GM13976 (cell line): ENCODE data around the gene PROSER3.

ENCODE experiments used
- DNase-seq: peaks from one replicate; pipeline ENCODE4 v3.0.0; 2012; ENCODE audit warnings: low spot score
- in situ Hi-C: fragments of 300-500 bp; cut with MboI; formaldehyde crosslinking; loops from one replicate; pipeline ENCODE4 v1.12.0; 2022; ENCODE audit warnings: low sequenced_read_pairs, mixed read lengths, inconsistent platforms; ENCODE audit not compliant: unreplicated experiment
- TF ChIP-seq, protein P1 (sequence below): IDR thresholded peaks from 2 replicates; pipeline ENCODE4 v1.5.1; 2012; ENCODE audit warnings: borderline replicate concordance, mild to moderate bottlenecking; ENCODE audit not compliant: insufficient read depth; ENCODE audit errors: extremely low read depth, missing control alignments, control extremely low read depth

Gene PROSER3

DNA sequence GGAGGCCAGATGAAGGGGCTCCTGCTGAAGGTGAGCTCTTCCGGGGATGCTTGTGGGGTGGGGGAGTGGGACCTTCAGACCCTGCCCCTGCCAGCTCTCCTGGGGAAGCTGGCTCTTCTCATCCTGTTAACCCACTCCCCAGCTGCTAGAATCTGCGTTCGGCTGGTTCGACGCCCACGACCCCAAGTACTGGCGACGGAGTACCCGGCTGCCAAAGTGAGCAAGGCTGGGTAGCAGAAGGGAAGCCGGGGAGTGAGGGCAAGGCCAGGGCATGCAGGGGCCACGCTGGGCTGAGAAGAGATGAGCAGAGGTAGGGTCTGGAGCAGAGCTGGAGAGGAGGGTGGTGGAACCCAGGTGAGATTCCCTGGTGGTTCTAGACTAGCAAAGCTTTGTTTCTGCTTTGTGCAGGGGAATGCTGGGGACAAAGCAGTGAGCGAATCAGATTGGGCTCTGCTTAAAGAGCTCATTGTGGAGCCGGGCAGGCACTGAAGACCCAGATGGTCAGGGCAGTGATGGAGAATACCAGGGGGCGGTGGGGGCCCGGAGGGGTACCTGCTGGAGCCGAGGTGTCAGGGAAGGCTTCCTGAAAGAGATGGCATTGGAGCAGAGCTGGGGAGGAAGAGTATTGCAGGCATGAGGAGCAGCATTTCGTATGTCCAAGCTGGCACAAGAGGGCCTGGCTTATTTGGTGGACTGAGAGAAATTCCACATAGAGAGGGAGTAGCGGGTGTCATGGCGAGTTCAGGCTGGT, 29.8 kb upstream of the PROSER3 start:
- TF ChIP-seq, protein P1, sequence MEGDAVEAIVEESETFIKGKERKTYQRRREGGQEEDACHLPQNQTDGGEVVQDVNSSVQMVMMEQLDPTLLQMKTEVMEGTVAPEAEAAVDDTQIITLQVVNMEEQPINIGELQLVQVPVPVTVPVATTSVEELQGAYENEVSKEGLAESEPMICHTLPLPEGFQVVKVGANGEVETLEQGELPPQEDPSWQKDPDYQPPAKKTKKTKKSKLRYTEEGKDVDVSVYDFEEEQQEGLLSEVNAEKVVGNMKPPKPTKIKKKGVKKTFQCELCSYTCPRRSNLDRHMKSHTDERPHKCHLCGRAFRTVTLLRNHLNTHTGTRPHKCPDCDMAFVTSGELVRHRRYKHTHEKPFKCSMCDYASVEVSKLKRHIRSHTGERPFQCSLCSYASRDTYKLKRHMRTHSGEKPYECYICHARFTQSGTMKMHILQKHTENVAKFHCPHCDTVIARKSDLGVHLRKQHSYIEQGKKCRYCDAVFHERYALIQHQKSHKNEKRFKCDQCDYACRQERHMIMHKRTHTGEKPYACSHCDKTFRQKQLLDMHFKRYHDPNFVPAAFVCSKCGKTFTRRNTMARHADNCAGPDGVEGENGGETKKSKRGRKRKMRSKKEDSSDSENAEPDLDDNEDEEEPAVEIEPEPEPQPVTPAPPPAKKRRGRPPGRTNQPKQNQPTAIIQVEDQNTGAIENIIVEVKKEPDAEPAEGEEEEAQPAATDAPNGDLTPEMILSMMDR: no peak
- DNase-seq: no peak
- in situ Hi-C loops: no loop called here

DNA sequence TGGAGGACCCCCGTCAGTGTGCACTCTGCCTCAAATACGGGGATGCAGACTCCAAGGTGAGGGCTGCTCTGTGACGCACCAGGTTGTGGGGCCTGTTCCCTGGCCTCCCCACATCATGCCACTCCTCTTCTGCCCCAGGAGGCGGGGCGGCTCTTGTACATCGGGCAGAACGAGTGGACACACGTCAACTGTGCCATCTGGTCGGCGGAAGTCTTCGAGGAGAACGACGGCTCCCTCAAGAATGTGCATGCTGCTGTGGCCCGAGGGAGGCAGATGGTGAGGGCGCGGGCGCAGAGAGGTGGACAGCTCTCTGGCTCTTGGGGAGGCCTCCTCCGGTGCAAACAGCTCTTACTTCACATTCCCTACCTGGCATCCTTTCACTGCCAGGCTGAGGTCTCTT, 29.0 kb upstream of the PROSER3 start:
- DNase-seq: no peak
- in situ Hi-C loops: no loop called here
- TF ChIP-seq, protein P1: no peak

DNA sequence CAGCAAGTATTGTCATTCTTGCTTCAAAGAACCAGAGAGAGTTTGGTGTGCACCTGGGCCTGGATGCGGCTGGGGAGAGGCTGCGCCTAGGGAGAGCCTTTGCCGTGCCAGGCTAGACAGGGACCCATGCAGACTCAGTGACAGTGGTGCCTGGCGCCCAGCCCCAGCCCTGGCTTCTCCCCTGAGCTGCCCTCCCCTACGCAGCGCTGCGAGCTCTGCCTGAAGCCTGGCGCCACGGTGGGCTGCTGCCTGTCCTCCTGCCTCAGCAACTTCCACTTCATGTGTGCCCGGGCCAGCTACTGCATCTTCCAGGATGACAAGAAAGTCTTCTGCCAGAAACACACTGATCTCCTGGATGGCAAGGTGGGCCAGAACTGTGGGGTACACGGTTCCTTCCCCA, 28.2 kb upstream of the PROSER3 start:
- DNase-seq: no peak
- in situ Hi-C loops: no loop called here
- TF ChIP-seq, protein P1: no peak

DNA sequence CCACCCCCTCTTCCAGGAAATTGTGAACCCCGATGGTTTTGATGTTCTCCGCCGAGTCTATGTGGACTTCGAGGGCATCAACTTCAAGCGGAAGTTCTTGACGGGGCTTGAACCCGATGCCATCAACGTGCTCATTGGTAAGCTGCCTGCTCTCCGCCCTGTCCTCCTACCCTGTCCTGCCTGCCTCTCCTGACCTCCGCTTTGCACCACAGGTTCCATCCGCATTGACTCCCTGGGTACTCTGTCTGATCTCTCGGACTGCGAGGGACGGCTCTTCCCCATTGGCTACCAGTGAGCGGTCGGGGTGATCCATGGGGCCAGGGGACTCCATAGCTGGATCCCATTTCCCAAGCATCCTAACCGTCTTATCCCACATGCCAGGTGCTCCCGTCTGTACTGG, 27.6 kb upstream of the PROSER3 start:
- TF ChIP-seq, protein P1: no peak
- in situ Hi-C loops: no loop called here
- no peak for DNase-seq

DNA sequence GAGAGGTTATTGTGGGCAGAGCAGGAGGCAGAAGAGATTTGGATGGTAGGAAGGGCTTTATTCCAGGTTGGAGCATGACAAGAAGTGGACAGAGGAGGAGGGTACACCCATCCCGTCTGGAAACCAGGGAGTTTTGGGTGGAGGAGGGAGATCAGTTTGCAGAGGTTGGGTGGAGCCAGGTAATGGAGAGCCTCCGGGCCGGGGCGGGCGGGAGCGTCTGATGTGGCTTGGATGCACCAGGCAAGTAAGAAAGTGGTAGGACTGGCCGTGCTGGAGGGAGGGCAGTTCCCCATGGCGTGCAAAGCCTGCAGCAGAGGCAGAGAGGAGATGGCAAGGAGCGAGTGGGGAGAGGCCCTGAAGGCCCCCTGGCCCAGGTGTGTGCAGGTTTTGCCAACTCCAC, 26.6 kb upstream of the PROSER3 start:
- TF ChIP-seq, protein P1: no peak
- in situ Hi-C loops: no loop called here
- DNase-seq: no peak

DNA sequence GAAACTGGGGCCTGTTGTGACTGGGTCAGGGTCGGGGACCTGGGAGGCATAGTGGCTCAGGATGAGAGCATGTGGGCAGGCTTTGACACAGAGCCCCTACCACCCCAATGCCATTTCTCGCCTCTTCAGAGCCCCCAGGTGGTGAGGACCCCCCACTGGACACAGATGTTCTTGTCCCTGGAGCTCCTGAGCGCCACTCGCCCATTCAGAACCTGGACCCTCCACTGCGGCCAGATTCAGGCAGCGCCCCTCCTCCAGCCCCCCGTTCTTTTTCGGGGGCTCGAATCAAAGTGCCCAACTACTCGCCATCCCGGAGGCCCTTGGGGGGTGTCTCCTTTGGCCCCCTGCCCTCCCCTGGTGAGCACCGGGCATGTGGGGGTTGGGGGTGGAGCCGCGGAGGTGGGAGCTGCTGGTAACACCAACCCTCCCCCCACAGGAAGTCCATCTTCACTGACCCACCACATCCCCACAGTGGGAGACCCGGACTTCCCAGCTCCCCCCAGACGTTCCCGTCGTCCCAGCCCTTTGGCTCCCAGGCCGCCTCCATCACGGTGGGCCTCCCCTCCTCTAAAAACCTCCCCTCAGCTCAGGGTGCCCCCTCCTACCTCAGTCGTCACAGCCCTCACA, 26.1 kb upstream of the PROSER3 start:
- in situ Hi-C loops: no loop called here
- no peak for DNase-seq
- TF ChIP-seq, protein P1: no peak
